HEK293 (cell line): ENCODE results near the gene KANK4.

Source experiments
- CTCF ChIP-seq: fragments of 450-650 bp; formaldehyde crosslinking; IDR thresholded peaks from 2 replicates; pipeline ENCODE4 v1.5.1; 2016; ENCODE audit warnings: missing biosample characterization, missing genetic modification characterization
- ELK4 ChIP-seq: IDR thresholded peaks from 2 replicates; pipeline ENCODE4 v1.6.1; 2011; ENCODE audit warnings: mild to moderate bottlenecking, low read depth, low read length, borderline replicate concordance
- MEIS1 ChIP-seq: sonication (generic); formaldehyde crosslinking; IDR thresholded peaks from 2 replicates; pipeline ENCODE4 v1.8.1; 2022; ENCODE audit warnings: missing genetic modification reagents, mild to moderate bottlenecking, borderline replicate concordance
- OVOL3 ChIP-seq: fragments of 450-650 bp; formaldehyde crosslinking; IDR thresholded peaks from 2 replicates; pipeline ENCODE4 v1.5.1; 2016; ENCODE audit warnings: missing biosample characterization, missing genetic modification characterization
- ZBTB17 ChIP-seq: fragments of 450-650 bp; formaldehyde crosslinking; IDR thresholded peaks from 2 replicates; pipeline ENCODE4 v1.5.1; 2016; ENCODE audit warnings: missing biosample characterization, missing genetic modification characterization
- ZNF248 ChIP-seq: fragments of 450-650 bp; formaldehyde crosslinking; IDR thresholded peaks from 2 replicates; pipeline ENCODE4 v1.5.1; 2017; ENCODE audit warnings: missing biosample characterization, missing genetic modification characterization
- ZNF280C ChIP-seq: fragments of 450-650 bp; formaldehyde crosslinking; IDR thresholded peaks from 2 replicates; pipeline ENCODE4 v1.5.1; 2016; ENCODE audit warnings: missing biosample characterization, missing genetic modification characterization
- ZNF514 ChIP-seq: fragments of 450-650 bp; formaldehyde crosslinking; IDR thresholded peaks from 2 replicates; pipeline ENCODE4 v1.5.1; 2016; ENCODE audit warnings: missing biosample characterization, missing genetic modification characterization
- TF ChIP-seq, protein P1 (sequence below): fragments of 450-650 bp; formaldehyde crosslinking; IDR thresholded peaks from 2 replicates; pipeline ENCODE4 v1.5.1; 2016; ENCODE audit warnings: missing biosample characterization, missing genetic modification characterization

DNA sequence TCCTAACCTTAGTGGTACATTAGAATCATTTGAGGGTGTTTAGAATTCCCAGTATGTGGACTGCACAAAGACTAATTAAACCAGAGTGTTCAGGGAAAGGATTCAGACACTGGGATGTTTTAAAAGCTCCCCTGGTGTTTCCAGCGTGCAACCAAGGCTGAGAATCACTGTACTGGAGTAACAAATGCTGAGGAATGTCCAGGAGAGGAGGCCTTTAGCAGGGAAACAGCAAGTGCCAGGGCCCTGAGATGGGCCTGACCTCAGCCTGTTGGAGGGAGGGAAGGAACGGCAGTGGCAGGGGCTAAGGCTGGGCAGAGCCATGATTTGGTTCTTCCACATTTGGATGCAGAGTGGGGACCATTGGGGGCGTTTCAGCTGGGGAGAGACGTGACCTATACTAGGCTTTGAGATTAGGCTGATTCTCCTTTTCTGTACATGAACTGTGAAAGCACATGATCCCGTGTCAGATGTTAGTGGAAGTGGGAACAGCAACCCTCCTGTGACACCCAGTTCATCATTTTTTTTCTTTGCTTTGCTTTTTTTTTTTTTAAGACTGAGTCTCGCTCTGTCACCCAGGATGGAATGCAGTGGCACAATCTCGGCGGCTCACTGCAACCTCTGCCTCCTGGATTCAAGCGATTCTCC, 49.3 kb downstream of the KANK4 start:
- TF ChIP-seq CTCF (tag by site-specific recombination) (no peak), ZNF280C (tag by site-specific recombination) (no peak), ZNF248 (tag by site-specific recombination) (no peak), ZNF514 (tag by site-specific recombination) (no peak), ELK4 (no peak), ZBTB17 (tag by site-specific recombination) (no peak), OVOL3 (tag by site-specific recombination) (no peak), MEIS1 (CRISPR knock-in tag) (no peak)
- TF ChIP-seq, protein P1, sequence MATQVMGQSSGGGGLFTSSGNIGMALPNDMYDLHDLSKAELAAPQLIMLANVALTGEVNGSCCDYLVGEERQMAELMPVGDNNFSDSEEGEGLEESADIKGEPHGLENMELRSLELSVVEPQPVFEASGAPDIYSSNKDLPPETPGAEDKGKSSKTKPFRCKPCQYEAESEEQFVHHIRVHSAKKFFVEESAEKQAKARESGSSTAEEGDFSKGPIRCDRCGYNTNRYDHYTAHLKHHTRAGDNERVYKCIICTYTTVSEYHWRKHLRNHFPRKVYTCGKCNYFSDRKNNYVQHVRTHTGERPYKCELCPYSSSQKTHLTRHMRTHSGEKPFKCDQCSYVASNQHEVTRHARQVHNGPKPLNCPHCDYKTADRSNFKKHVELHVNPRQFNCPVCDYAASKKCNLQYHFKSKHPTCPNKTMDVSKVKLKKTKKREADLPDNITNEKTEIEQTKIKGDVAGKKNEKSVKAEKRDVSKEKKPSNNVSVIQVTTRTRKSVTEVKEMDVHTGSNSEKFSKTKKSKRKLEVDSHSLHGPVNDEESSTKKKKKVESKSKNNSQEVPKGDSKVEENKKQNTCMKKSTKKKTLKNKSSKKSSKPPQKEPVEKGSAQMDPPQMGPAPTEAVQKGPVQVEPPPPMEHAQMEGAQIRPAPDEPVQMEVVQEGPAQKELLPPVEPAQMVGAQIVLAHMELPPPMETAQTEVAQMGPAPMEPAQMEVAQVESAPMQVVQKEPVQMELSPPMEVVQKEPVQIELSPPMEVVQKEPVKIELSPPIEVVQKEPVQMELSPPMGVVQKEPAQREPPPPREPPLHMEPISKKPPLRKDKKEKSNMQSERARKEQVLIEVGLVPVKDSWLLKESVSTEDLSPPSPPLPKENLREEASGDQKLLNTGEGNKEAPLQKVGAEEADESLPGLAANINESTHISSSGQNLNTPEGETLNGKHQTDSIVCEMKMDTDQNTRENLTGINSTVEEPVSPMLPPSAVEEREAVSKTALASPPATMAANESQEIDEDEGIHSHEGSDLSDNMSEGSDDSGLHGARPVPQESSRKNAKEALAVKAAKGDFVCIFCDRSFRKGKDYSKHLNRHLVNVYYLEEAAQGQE (tag by site-specific recombination) = no peak
